ENCODE data around the gene VPS18.

DNA sequence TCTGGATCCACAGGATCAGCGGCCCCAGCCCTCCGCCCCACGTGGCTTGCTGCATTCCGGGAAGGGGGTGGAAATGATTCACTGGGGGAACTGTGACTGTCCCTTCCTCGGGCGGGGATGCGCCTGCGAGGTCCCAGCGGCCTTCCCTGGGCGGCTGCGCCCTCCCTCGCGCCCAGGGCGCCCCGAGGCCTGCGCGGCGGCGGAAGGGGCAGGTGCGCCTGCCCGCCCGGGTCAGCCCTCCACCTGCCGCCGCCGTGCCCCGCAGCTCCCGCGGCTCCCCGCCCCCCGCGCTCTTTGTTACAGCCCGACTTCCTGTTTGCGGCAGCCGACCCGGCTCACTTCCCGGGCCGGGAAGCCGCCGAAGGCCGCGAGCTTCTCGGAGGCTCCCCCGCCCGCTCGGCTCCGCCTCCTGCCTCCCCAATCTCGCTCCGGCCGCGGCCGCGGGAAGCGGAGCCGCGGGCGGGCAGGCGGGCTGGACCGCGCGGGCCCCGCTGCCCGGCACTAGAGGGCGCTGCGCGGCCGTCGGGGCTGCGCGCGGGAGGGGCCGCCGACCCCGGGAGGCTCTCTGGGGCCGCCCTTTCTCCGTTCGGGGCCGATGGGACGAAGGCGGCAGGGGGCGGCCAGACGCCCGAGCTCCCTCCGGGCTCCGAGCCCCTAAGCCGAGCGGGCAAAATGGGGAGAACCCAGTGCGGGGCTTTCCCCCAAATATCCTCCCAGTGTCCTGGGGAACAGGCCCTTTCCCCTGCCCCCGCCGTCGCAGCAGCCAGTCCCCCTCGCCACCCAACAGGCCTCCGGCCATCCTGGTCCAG, 47.5 kb downstream of the VPS18 start:
- TF ChIP-seq, protein P1, sequence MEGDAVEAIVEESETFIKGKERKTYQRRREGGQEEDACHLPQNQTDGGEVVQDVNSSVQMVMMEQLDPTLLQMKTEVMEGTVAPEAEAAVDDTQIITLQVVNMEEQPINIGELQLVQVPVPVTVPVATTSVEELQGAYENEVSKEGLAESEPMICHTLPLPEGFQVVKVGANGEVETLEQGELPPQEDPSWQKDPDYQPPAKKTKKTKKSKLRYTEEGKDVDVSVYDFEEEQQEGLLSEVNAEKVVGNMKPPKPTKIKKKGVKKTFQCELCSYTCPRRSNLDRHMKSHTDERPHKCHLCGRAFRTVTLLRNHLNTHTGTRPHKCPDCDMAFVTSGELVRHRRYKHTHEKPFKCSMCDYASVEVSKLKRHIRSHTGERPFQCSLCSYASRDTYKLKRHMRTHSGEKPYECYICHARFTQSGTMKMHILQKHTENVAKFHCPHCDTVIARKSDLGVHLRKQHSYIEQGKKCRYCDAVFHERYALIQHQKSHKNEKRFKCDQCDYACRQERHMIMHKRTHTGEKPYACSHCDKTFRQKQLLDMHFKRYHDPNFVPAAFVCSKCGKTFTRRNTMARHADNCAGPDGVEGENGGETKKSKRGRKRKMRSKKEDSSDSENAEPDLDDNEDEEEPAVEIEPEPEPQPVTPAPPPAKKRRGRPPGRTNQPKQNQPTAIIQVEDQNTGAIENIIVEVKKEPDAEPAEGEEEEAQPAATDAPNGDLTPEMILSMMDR (IDR thresholded peaks at IDR 0.05), result peak; percentile 76 to 82
- TF ChIP-seq EP300 (IDR thresholded peaks at IDR 0.05) (no peak), POLR2A (IDR thresholded peaks at IDR 0.05) (peak in 1 of 2 donors; percentile 31), POLR2AphosphoS5 (IDR thresholded peaks at IDR 0.05) (no peak)
